PFSK-1 (cell line): ENCODE measurements around the gene ETFA. TPM values are rescaled to one million over a fixed set of nuclear protein-coding genes. Genes with fewer than 3 reads are reported as not detected.
A peak's percentile ranks its signal among the peaks of the same experiment; 100 is the strongest.

Experiments
- FOXP2 ChIP-seq: optimal IDR thresholded peaks from 2 replicates; pipeline ENCODE3; 2011; ENCODE audit warnings: borderline replicate concordance, control low read depth, inconsistent platforms; ENCODE audit not compliant: insufficient read depth; ENCODE audit errors: extremely low read length, extremely low read depth
- POLR2AphosphoS5 ChIP-seq: IDR thresholded peaks from 2 replicates; pipeline ENCODE4 v1.6.1; 2012; ENCODE audit warnings: low read depth, mild to moderate bottlenecking, control low read depth, low read length, moderate library complexity
- SIN3A ChIP-seq: IDR thresholded peaks from 2 replicates; pipeline ENCODE4 v1.6.1; 2012; ENCODE audit warnings: mild to moderate bottlenecking, low read length, moderate library complexity, borderline replicate concordance; ENCODE audit not compliant: insufficient read depth
- TAF1 ChIP-seq: IDR thresholded peaks from 2 replicates; pipeline ENCODE4 v1.6.1; 2012; ENCODE audit warnings: low read length, control low read depth, borderline replicate concordance; ENCODE audit not compliant: insufficient read depth
- polyA plus RNA-seq: library from polyadenylated mRNA; unstranded; fragments of >200 nt; gene quantifications from one replicate; pipeline ENCODE4 v1.2.1, GENCODE V29; 2012; ENCODE audit warnings: low read depth, missing spikeins; ENCODE audit not compliant: insufficient read length
- TF ChIP-seq, protein P1 (sequence below), 2 experiments: IDR thresholded peaks; 2 replicates each; pipeline versions ENCODE4 v1.6.1 to v1.8.0; 2011 to 2012; ENCODE audit warnings: low read depth in 2 of 2, low read length in 2 of 2, control low read depth in 1 of 2, inconsistent platforms in 1 of 2, mild to moderate bottlenecking in 1 of 2, moderate library complexity in 1 of 2; ENCODE audit not compliant: insufficient read depth in 1 of 2

The ETFA gene
- polyA plus RNA-seq, result 187 TPM

DNA sequence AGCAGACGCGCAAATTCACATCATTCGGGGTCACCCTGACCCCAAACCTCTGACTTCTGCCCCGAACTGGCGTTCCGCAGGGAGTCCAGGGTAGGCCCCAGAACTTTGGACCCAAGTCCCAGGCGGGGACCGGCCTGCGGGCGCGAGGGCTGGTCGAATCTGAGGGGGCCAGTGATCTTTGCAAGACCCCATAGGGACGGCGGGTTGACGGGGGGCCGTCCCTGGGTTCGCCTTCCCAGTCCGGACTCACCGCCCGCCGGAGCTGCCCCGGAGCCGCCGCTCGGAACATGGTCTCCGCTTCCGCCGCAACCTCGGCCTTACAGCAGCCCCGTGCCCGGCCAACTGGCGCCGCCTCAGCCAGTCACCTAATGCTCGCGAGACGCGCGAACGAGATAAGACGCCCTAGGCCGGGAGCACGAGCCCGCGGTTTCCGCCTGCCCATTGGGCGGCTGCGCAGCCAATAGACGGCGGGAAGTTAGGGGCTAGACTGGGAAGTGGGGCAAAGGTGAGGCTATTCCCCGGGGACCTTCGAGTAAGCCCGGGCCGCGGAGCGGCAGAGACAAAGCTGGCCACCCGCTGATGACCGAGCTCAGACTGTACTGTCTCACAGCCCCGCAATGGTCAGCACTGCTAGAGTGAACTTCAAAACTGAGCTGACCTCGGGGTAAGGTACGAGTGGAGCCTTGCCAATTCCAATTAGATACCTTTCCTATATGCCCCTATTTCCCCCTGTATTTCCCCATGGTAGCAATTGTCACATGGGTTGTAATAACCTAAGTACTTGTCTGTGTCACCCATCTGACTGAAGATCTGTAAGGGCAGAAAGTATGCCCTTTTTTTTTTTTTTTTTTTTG, at the start of gene ETFA:
Gene ETFA (minus strand): TSS at position 370 of the 854 bp plus-strand sequence. CDS start 81 bp downstream, at position 289.
- TF ChIP-seq FOXP2 (peak; percentile 82), SIN3A (no peak; the same call in 1 of the 2 replicates), TAF1 (peak; percentile 94; the same call in 1 of the 2 replicates), POLR2AphosphoS5 (peak; percentile 98)
- TF ChIP-seq, protein P1, sequence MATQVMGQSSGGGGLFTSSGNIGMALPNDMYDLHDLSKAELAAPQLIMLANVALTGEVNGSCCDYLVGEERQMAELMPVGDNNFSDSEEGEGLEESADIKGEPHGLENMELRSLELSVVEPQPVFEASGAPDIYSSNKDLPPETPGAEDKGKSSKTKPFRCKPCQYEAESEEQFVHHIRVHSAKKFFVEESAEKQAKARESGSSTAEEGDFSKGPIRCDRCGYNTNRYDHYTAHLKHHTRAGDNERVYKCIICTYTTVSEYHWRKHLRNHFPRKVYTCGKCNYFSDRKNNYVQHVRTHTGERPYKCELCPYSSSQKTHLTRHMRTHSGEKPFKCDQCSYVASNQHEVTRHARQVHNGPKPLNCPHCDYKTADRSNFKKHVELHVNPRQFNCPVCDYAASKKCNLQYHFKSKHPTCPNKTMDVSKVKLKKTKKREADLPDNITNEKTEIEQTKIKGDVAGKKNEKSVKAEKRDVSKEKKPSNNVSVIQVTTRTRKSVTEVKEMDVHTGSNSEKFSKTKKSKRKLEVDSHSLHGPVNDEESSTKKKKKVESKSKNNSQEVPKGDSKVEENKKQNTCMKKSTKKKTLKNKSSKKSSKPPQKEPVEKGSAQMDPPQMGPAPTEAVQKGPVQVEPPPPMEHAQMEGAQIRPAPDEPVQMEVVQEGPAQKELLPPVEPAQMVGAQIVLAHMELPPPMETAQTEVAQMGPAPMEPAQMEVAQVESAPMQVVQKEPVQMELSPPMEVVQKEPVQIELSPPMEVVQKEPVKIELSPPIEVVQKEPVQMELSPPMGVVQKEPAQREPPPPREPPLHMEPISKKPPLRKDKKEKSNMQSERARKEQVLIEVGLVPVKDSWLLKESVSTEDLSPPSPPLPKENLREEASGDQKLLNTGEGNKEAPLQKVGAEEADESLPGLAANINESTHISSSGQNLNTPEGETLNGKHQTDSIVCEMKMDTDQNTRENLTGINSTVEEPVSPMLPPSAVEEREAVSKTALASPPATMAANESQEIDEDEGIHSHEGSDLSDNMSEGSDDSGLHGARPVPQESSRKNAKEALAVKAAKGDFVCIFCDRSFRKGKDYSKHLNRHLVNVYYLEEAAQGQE (IDR thresholded peaks at IDR 0.05; ENCODE audit: insufficient read depth in 1 of 2, low read depth in 2 of 2, low read length in 2 of 2), result peak in 1 of 2 experiments; percentile 56; a peak in 2 of 4 replicates

DNA sequence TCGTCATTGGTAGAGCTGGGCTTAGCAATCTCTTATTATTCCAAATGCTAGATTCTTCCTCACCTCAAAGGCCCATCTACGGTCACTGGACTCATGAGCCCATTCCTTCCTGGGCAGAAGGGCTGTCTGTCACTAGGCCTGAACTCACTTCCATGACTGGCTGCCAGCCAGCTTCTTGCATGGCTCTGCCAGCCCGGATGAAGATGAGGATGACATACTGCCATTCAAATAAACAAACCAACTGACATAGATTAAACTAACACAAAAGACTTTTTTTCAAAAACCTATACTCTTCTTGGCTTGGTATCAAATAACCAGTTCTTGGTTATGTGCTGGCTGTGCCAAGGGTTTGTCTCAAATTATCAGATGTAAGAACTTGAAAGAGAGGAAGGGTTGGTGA, 49.1 kb upstream of the ETFA start:
- TF ChIP-seq SIN3A, result no peak

DNA sequence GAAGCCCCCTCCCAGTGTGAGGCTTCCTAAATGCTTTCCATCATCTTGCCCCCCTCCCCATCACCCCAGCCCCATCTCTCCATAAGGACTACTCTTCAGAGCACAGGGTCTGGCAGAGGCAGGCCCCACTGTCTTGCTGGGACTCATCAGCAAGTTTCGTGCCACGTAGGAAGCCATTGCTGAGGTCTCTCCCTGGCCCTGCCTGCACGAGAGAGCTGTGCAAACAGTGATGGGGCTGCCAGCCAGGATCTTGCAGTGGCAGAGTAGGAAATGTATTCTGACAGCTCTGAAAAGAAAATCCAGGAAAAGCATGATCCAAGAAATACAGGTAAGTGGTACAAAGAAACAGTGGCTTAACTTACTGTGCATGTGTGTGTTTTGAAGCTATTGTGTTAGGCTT, 47.9 kb upstream of the ETFA start:
- TF ChIP-seq TAF1, result no peak

DNA sequence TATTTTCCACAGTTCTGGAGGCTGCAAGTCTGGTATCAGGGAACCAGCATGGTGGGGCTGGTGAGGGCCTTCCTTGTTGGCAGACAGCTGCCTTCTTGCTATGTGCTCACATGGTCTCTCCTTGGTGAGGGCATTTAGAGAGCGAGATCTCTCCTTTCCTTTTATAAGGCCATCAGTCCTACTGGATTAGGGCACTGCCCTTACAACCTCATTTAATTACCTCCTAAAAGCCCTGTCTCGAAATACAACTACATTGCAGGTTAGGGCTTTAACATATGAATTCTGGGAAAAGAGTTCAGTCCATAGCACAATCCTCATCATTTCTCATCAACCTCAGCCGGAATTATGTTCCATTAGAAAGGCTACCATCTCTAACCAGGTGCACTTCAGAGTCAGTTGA, 47.2 kb upstream of the ETFA start:
- TF ChIP-seq TAF1 (no peak), POLR2AphosphoS5 (no peak), FOXP2 (no peak), SIN3A (no peak)
- TF ChIP-seq, protein P1 (IDR thresholded peaks at IDR 0.05; ENCODE audit: insufficient read depth in 1 of 2, low read depth in 2 of 2, low read length in 2 of 2), result no peak

DNA sequence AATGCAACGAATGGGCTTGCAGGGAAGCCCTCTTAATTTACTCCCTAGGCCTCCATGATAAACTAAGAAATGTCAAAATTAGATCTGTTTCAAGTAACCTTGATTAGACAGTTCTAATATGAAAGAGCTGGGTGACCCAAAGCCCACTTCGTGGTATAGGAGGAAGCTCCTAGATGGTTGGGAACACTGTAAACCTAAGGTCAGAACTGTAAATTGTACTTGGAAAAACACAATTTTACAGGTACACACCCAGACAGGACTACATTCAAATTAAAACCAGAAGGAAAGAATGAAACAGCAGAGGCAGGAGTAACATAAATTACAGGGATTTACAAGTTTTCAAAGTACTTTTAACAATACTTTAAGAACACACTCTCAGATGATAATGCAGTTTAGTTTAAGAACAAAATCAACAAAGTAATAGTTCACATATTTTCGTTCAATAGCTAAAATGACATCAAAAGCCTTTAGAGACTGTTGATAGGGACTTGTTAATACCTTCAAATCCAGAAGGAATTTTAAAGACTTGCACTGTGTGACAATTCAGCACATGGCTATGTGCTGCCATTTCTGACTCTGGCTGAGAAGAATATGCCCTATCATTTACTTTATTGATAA, 43.7 kb upstream of the ETFA start:
- TF ChIP-seq, protein P1 (IDR thresholded peaks at IDR 0.05; ENCODE audit: insufficient read depth in 1 of 2, low read depth in 2 of 2, low read length in 2 of 2), result no peak
- TF ChIP-seq POLR2AphosphoS5, result no peak
- no peak for TF ChIP-seq TAF1
- no peak for TF ChIP-seq FOXP2
- TF ChIP-seq SIN3A, result no peak

DNA sequence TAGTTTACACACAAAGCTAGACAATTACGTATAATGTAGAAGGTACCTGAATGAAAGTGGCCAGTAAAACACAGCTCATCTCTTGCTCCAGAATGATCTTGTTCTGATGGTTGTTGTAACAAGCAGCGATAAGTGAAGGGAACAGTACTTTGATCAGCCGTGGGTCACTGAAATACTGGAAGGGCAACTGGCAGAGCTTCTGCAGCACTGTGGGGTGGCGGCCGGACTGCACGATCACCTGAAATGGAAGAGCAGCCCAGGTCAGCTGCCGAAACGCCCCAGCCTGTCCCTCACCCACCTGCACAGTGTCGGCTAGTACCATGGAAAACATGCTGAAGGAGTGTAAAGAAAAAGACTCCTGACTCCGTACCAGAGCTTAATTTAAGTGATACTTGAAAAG, 42.6 kb upstream of the ETFA start:
- TF ChIP-seq, protein P1 (IDR thresholded peaks at IDR 0.05; ENCODE audit: insufficient read depth in 1 of 2, low read depth in 2 of 2, low read length in 2 of 2), result no peak
- TF ChIP-seq SIN3A, result no peak
- no peak for TF ChIP-seq POLR2AphosphoS5
- TF ChIP-seq FOXP2, result no peak
- TF ChIP-seq TAF1, result no peak
